CD4-positive, alpha-beta memory T cell (primary cell): ENCODE data around the gene PSMG3. TPM values are rescaled to one million over a fixed set of nuclear protein-coding genes. Genes with fewer than 3 reads are reported as not detected.

Experiments
- CTCF ChIA-PET: fragments of 350-600 bp; sonication (Branson Sonifier 250); formaldehyde crosslinking; loops from one replicate; lab custom pipeline; 2021; ENCODE audit warnings: inconsistent platforms; ENCODE audit not compliant: partially characterized antibody; lab: Charles Lee
- POLR2A ChIA-PET: fragments of 350-600 bp; sonication (Branson Sonifier 250); formaldehyde crosslinking; loops from one replicate; lab custom pipeline; 2021; ENCODE audit not compliant: partially characterized antibody; lab: Charles Lee
- DNase-seq, 5 donors: peaks; one replicate each; pipeline versions ENCODE4 v3.0.0 to v3.0.0-alpha.2; 2020 to 2022; ENCODE audit warnings: mixed read lengths in 1 of 5
- H3K27ac ChIP-seq: one replicate; pipeline ENCODE4 v1.7.0; 2013; ENCODE audit warnings: low read depth, low read length
- H3K27me3 ChIP-seq: 2 replicates; pipeline ENCODE4 v1.7.0; 2013; ENCODE audit warnings: mild to moderate bottlenecking, low read length, moderate library complexity; ENCODE audit not compliant: insufficient read depth
- H3K36me3 ChIP-seq: 2 replicates; pipeline ENCODE4 v1.7.0; 2013; ENCODE audit warnings: mild to moderate bottlenecking, low read length, moderate library complexity; ENCODE audit not compliant: insufficient read depth
- H3K4me1 ChIP-seq: 2 replicates; pipeline ENCODE4 v1.7.0; 2013; ENCODE audit warnings: mild to moderate bottlenecking, low read length, moderate library complexity; ENCODE audit not compliant: insufficient read depth
- H3K4me3 ChIP-seq, 2 donors: one replicate each; pipeline ENCODE4 v1.7.0; 2013; ENCODE audit warnings: low read length in 2 of 2, mild to moderate bottlenecking in 1 of 2
- H3K9me3 ChIP-seq, 2 donors: one replicate each; pipeline ENCODE4 v1.7.0; 2013; ENCODE audit warnings: low read length in 2 of 2, control low read depth in 1 of 2; ENCODE audit not compliant: control insufficient read depth in 1 of 2
- H3K27ac Mint-ChIP-seq, 7 donors: one replicate each; pipeline ENCODE4 v1.8.0; 2020 to 2021; ENCODE audit warnings: mixed read lengths in 7 of 7, mild to moderate bottlenecking in 6 of 7, inconsistent platforms in 3 of 7, moderate library complexity in 3 of 7
- H3K27me3 Mint-ChIP-seq, 2 donors: one replicate each; pipeline ENCODE4 v1.8.0; 2020 to 2021; ENCODE audit warnings: mixed read lengths in 2 of 2
- H3K36me3 Mint-ChIP-seq, 2 donors: one replicate each; pipeline ENCODE4 v1.8.0; 2020 to 2021; ENCODE audit warnings: mixed read lengths in 2 of 2, inconsistent platforms in 1 of 2, mild to moderate bottlenecking in 1 of 2
- H3K4me1 Mint-ChIP-seq, 4 donors: one replicate each; pipeline ENCODE4 v1.8.0; 2020 to 2021; ENCODE audit warnings: mixed read lengths in 4 of 4, mild to moderate bottlenecking in 1 of 4
- H3K4me3 Mint-ChIP-seq, 8 donors: one replicate each; pipeline ENCODE4 v1.8.0; 2020 to 2021; ENCODE audit warnings: mixed read lengths in 8 of 8, mild to moderate bottlenecking in 7 of 8, moderate library complexity in 6 of 8, inconsistent platforms in 3 of 8
- H3K9me3 Mint-ChIP-seq, 8 donors: one replicate each; pipeline ENCODE4 v1.8.0; 2020 to 2021; ENCODE audit warnings: mixed read lengths in 8 of 8, mild to moderate bottlenecking in 5 of 8, inconsistent platforms in 3 of 8, moderate library complexity in 1 of 8
- intact Hi-C: fragments of 100-400 bp; cut with micrococcal nuclease; formaldehyde crosslinking; loops from one replicate; pipeline ENCODE4 v1.15.1; 2023
- polyA plus RNA-seq, 2 donors: library from polyadenylated mRNA; unstranded; fragments of 300-500 nt; fragmentation: Illumina TruSeq; gene quantifications; one replicate each; pipeline ENCODE4 v1.2.3, GENCODE V29; 2021
- total RNA-seq, 2 experiments: library from RNA; stranded (reverse); gene quantifications; one replicate each; pipeline ENCODE4 v1.2.3, GENCODE V29; 2021

Gene PSMG3
- total and polyA plus RNA-seq, 4 experiments from 2014 or later: 19.3 to 50.2 (median 30.9) TPM

DNA sequence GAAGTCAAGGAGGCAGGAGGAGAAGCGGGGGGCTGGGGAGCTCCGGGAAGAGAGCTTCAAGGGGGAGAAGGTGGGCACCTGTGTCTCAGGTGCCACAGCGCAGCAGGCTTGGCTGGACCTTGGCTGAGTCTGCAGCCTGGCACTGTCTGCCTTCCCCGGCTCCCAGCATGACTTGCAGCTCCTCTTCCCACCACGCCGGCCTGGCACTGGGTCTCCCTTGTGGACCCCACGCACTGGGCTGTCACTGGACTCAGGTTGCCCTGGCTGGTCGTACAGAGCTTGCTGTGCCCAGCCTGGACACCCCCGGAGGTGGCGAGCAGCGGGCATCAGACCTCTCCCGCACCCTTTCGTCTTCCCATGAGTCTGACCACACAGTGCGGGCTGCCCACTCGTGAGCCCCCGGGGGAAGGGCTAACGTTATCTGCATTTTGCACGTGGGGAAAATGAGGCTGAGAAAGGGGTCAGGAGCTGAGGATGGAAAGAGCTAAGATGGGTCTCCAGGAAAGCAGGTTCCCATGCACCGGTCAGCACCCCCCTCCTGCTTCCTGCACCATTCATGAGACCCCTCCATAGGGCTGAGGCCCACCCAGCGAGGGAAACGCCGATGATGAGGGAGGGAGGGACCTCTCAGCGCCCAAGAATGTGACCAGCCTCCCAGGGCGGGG is 40.3 kb upstream of the PSMG3 start:
- peaks cover 0 to 9% (median 0%) of the 10 kb centered on the region in 4 donors for H3K4me1 Mint-ChIP-seq
- Histone ChIP-seq H3K27me3 (no peaks in the 10 kb centered on the region), H3K4me1 (no peaks in the 10 kb centered on the region), H3K27ac (no peak overlapping the region), H3K9me3 (no peaks in the 10 kb centered on the region), H3K36me3 (no peaks in the 10 kb centered on the region), H3K4me3 (no peak overlapping the region)
- no peaks in the 10 kb centered on the region for H3K9me3 Mint-ChIP-seq
- CTCF ChIA-PET: no interaction called here
- H3K27me3 Mint-ChIP-seq: peaks cover 15 to 17% of the 10 kb centered on the region in 2 donors
- H3K36me3 Mint-ChIP-seq: no peaks in the 10 kb centered on the region
- intact Hi-C loops: no loop called here
- no peak overlapping the region for H3K4me3 Mint-ChIP-seq
- POLR2A ChIA-PET: no interaction called here
- H3K27ac Mint-ChIP-seq: no peak overlapping the region
- DNase-seq: no peak

- H3K4me1 ChIP-seq: no peaks in the 10 kb centered on the region
- H3K4me3 Mint-ChIP-seq: no peak overlapping the region
- POLR2A ChIA-PET: no interaction called here
- no peaks in the 10 kb centered on the region for H3K9me3 Mint-ChIP-seq
- H3K4me3 ChIP-seq: no peak overlapping the region
- H3K27me3 ChIP-seq: no peaks in the 10 kb centered on the region
- H3K36me3 ChIP-seq: no peaks in the 10 kb centered on the region
- H3K36me3 Mint-ChIP-seq: no peaks in the 10 kb centered on the region
- CTCF ChIA-PET: no interaction called here
- H3K27ac Mint-ChIP-seq: no peak overlapping the region
- H3K9me3 ChIP-seq: no peaks in the 10 kb centered on the region
- no peak for DNase-seq
- H3K27ac ChIP-seq: no peak overlapping the region
- H3K27me3 Mint-ChIP-seq: peaks cover 15 to 17% of the 10 kb centered on the region in 2 donors
- intact Hi-C loops: no loop called here
- H3K4me1 Mint-ChIP-seq: peaks cover 0 to 9% (median 0%) of the 10 kb centered on the region in 4 donors
Measured at GRCh38 chr7:1609023-1609422, 39.2 kb upstream of the PSMG3 start.

DNA sequence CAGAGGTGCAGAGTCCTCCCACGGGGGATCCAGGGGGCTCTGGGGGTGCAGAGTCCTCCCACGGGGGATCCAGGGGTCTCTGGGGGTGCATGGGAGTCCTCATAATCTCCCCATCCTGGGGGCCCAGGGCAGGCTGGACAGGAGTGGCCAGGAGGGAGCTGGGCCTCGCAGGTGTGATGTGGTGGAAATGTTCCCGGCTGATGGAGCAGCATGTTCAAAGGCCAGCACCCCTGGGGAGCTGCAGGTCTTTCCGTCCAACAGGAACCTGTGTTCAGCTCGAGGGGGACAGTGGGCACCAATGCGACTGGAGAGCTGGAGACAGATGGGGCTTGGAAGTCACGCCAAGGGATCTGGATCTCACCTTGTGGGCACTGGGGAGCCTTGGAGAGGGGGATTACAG is 38.5 kb upstream of the PSMG3 start:
- Histone ChIP-seq H3K4me3 (no peak overlapping the region), H3K27me3 (no peaks in the 10 kb centered on the region), H3K36me3 (no peaks in the 10 kb centered on the region), H3K27ac (no peak overlapping the region), H3K4me1 (no peaks in the 10 kb centered on the region), H3K9me3 (no peaks in the 10 kb centered on the region)
- Mint-ChIP-seq H3K27ac (no peak overlapping the region), H3K4me1 (peaks cover 0 to 9% (median 0%) of the 10 kb centered on the region in 4 donors), H3K27me3 (peaks cover 15 to 17% of the 10 kb centered on the region in 2 donors), H3K36me3 (no peaks in the 10 kb centered on the region), H3K9me3 (no peaks in the 10 kb centered on the region), H3K4me3 (no peak overlapping the region)
- POLR2A ChIA-PET: no interaction called here
- CTCF ChIA-PET: no interaction called here
- no peak for DNase-seq
- intact Hi-C loops: no loop called here

GRCh38 chr7:1607696-1608095 is 37.9 kb upstream of the PSMG3 start:
- CTCF ChIA-PET: no interaction called here
- Mint-ChIP-seq H3K4me3 (no peak overlapping the region), H3K27ac (no peak overlapping the region), H3K4me1 (peaks cover 0 to 9% (median 0%) of the 10 kb centered on the region in 4 donors), H3K36me3 (no peaks in the 10 kb centered on the region), H3K27me3 (peaks cover 18 to 20% of the 10 kb centered on the region in 2 donors), H3K9me3 (no peaks in the 10 kb centered on the region)
- DNase-seq: no peak
- Histone ChIP-seq H3K4me3 (no peak overlapping the region), H3K27me3 (no peaks in the 10 kb centered on the region), H3K4me1 (no peaks in the 10 kb centered on the region), H3K36me3 (no peaks in the 10 kb centered on the region), H3K27ac (no peak overlapping the region), H3K9me3 (no peaks in the 10 kb centered on the region)
- intact Hi-C loops: no loop called here
- POLR2A ChIA-PET: no interaction called here

GRCh38 chr7:1607001-1607400 is 37.2 kb upstream of the PSMG3 start:
- DNase-seq: no peak
- intact Hi-C loops: no loop called here
- H3K27me3 Mint-ChIP-seq: peaks cover 18 to 20% of the 10 kb centered on the region in 2 donors

DNA sequence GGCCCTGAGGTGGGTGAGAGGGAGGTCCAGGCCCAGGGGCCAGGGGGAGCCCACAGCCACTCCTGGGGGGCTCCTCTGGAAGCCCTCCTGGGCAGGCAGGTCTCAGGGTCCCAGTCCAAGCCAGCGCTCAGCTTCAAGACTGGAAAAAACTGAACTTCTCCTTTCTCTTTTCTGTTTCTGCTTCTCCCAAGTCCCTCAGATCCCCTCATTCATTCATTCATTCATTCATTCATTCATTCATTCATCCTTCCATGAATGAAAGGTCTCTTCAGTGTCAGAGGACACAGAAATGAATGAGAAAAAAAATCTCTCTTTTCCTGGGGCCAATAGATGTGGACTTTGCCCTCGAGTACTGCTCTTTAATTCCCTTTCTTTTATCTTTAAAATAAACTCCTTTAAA is 34.6 kb upstream of the PSMG3 start:
- ChIA-PET CTCF (interaction anchor here (0.6 kb wide), 1 partner anchor 184 kb away, joined by 4 read pairs; no protein-coding TSS in a partner anchor), POLR2A (no interaction called here)
- H3K27ac Mint-ChIP-seq: no peak overlapping the region
- intact Hi-C loops: no loop called here
- peaks cover 0 to 9% (median 0%) of the 10 kb centered on the region in 4 donors for H3K4me1 Mint-ChIP-seq
- H3K4me1 ChIP-seq: no peaks in the 10 kb centered on the region
- H3K36me3 Mint-ChIP-seq: no peaks in the 10 kb centered on the region
- peaks cover 15 to 16% of the 10 kb centered on the region in 2 donors for H3K27me3 Mint-ChIP-seq
- no peak overlapping the region for H3K4me3 Mint-ChIP-seq
- DNase-seq: no peak
- no peaks in the 10 kb centered on the region for H3K9me3 ChIP-seq
- H3K27ac ChIP-seq: no peak overlapping the region
- no peaks in the 10 kb centered on the region for H3K9me3 Mint-ChIP-seq
- no peaks in the 10 kb centered on the region for H3K36me3 ChIP-seq
- no peaks in the 10 kb centered on the region for H3K27me3 ChIP-seq
- H3K4me3 ChIP-seq: no peak overlapping the region

More at GRCh38 chr7:1607001-1607400, 37.2 kb upstream of the PSMG3 start:
- ChIA-PET CTCF (no interaction called here), POLR2A (no interaction called here)
- Histone ChIP-seq H3K4me3 (no peak overlapping the region), H3K27me3 (no peaks in the 10 kb centered on the region), H3K36me3 (no peaks in the 10 kb centered on the region), H3K9me3 (no peaks in the 10 kb centered on the region), H3K27ac (no peak overlapping the region), H3K4me1 (no peaks in the 10 kb centered on the region)
- Mint-ChIP-seq H3K27ac (peak overlapping the region in 1 of 7 donors; percentile 13), H3K9me3 (no peaks in the 10 kb centered on the region), H3K4me1 (peaks cover 0 to 9% (median 0%) of the 10 kb centered on the region in 4 donors), H3K4me3 (no peak overlapping the region), H3K36me3 (no peaks in the 10 kb centered on the region)

- CTCF ChIA-PET: interaction anchor here (1.1 kb wide), 1 partner anchor 12 kb away, joined by 3 read pairs; no protein-coding TSS in a partner anchor
- Mint-ChIP-seq H3K9me3 (no peaks in the 10 kb centered on the region), H3K4me1 (peaks cover 0 to 10% (median 0%) of the 10 kb centered on the region in 4 donors), H3K36me3 (no peaks in the 10 kb centered on the region), H3K4me3 (no peak overlapping the region), H3K27ac (no peak overlapping the region), H3K27me3 (peaks cover 12 to 16% of the 10 kb centered on the region in 2 donors)
- POLR2A ChIA-PET: no interaction called here
- intact Hi-C loops: no loop called here
- H3K4me1 ChIP-seq: no peaks in the 10 kb centered on the region
- no peak for DNase-seq
- H3K9me3 ChIP-seq: no peaks in the 10 kb centered on the region
- no peak overlapping the region for H3K27ac ChIP-seq
- no peaks in the 10 kb centered on the region for H3K36me3 ChIP-seq
- no peak overlapping the region for H3K4me3 ChIP-seq
- no peaks in the 10 kb centered on the region for H3K27me3 ChIP-seq
Measured at GRCh38 chr7:1603346-1604225, 33.8 kb upstream of the PSMG3 start.
